ENCODE results near the gene ARHGEF19. TPM values are rescaled to one million over a fixed set of nuclear protein-coding genes. Genes with fewer than 3 reads are reported as not detected.

ARHGEF19 gene
- total RNA-seq, 1 donor from 2014 or later = 19.4 TPM

GRCh38 chr1:16207318-16208269 is 4.9 kb downstream of the ARHGEF19 start:
- intact Hi-C loops (cut with DNase I) = loop anchor here (5.0 kb wide), 1 partner anchor 155 kb away; no protein-coding TSS in a partner anchor
- H3K36me3 ChIP-seq = no peaks in the 10 kb centered on the region
- peaks cover 54% of the 10 kb centered on the region for H3K4me1 ChIP-seq
- H3K4me3 ChIP-seq = peak overlapping the region; percentile 54 to 68
- no peak for DNase-seq (ENCODE audit: extremely low spot score in 2 of 2)
- H3K27me3 ChIP-seq = no peaks in the 10 kb centered on the region
- peak overlapping the region; percentile 90 for H3K27ac ChIP-seq
- TF ChIP-seq POLR2AphosphoS5 (IDR thresholded peaks at IDR 0.05; ENCODE audit: insufficient read depth in 1 of 2, low read depth in 1 of 2) (no peak), POLR2A (IDR thresholded peaks at IDR 0.05) (no peak)
- H3K9me3 ChIP-seq = no peaks in the 10 kb centered on the region

GRCh38 chr1:16206547-16207317 is 5.7 kb downstream of the ARHGEF19 start:
- intact Hi-C loops (cut with DNase I) = loop anchor here (5.0 kb wide), 1 partner anchor 156 kb away; no protein-coding TSS in a partner anchor
- peak in 1 of 2 donors; percentile 98 for DNase-seq (ENCODE audit: extremely low spot score in 2 of 2)
- no peaks in the 10 kb centered on the region for H3K36me3 ChIP-seq
- peak overlapping the region; percentile 90 for H3K27ac ChIP-seq
- no peaks in the 10 kb centered on the region for H3K9me3 ChIP-seq
- peaks cover 47% of the 10 kb centered on the region for H3K4me1 ChIP-seq
- TF ChIP-seq POLR2AphosphoS5 (IDR thresholded peaks at IDR 0.05; ENCODE audit: insufficient read depth in 1 of 2, low read depth in 1 of 2) (peak; percentile 46 to 85), CTCF (IDR thresholded peaks at IDR 0.05) (no peak), POLR2A (IDR thresholded peaks at IDR 0.05) (peak in 1 of 2 donors; percentile 66)
- H3K27me3 ChIP-seq = no peaks in the 10 kb centered on the region
- H3K4me3 ChIP-seq = peak overlapping the region; percentile 54 to 68

GRCh38 chr1:16205891-16206546 is 6.4 kb downstream of the ARHGEF19 start:
- H3K4me3 ChIP-seq = peak overlapping the region; percentile 54 to 68

GRCh38 chr1:16205334-16205671 is 7.1 kb downstream of the ARHGEF19 start:
- H3K36me3 ChIP-seq = no peaks in the 10 kb centered on the region
- no peak for DNase-seq (ENCODE audit: extremely low spot score in 2 of 2)
- H3K9me3 ChIP-seq = no peaks in the 10 kb centered on the region
- no peak overlapping the region for H3K4me3 ChIP-seq
- intact Hi-C loops (cut with DNase I) = loop anchor here (5.0 kb wide), 1 partner anchor 157 kb away; no protein-coding TSS in a partner anchor
- H3K27ac ChIP-seq = peak overlapping the region; percentile 75
- H3K27me3 ChIP-seq = no peaks in the 10 kb centered on the region
- H3K4me1 ChIP-seq = peaks cover 36% of the 10 kb centered on the region
- TF ChIP-seq POLR2A (IDR thresholded peaks at IDR 0.05) = no peak
- no peak for TF ChIP-seq CTCF (IDR thresholded peaks at IDR 0.05)
- TF ChIP-seq POLR2AphosphoS5 (IDR thresholded peaks at IDR 0.05; ENCODE audit: insufficient read depth in 1 of 2, low read depth in 1 of 2) = no peak

More at GRCh38 chr1:16205891-16206546, 6.4 kb downstream of the ARHGEF19 start:
- TF ChIP-seq POLR2A (IDR thresholded peaks at IDR 0.05) (peak in 1 of 2 donors; percentile 41), CTCF (IDR thresholded peaks at IDR 0.05) (no peak), POLR2AphosphoS5 (IDR thresholded peaks at IDR 0.05; ENCODE audit: insufficient read depth in 1 of 2, low read depth in 1 of 2) (peak in 1 of 2 donors; percentile 83)
- H3K36me3 ChIP-seq = no peaks in the 10 kb centered on the region
- intact Hi-C loops (cut with DNase I) = loop anchor here (5.0 kb wide), 1 partner anchor 156 kb away; no protein-coding TSS in a partner anchor
- H3K4me1 ChIP-seq = peaks cover 41% of the 10 kb centered on the region
- peak overlapping the region; percentile 75 for H3K27ac ChIP-seq
- no peaks in the 10 kb centered on the region for H3K27me3 ChIP-seq
- no peaks in the 10 kb centered on the region for H3K9me3 ChIP-seq
- no peak for DNase-seq (ENCODE audit: extremely low spot score in 2 of 2)

Measured in vagina (tissue), 2 donors.